ENCODE results near the gene KCNQ4. TPM values are rescaled to one million over a fixed set of nuclear protein-coding genes. Genes with fewer than 3 reads are reported as not detected.

The KCNQ4 gene
- polyA plus RNA-seq, 2 of the 4 experiments (the other 2 are of a cell fraction), result 0.08 to 0.17 TPM

GRCh38 chr1:40794048-40794447 lies 10.5 kb downstream of the KCNQ4 start:
- Histone ChIP-seq H3K4me1 (0 out of 3 replicates have a peak, but pooled peaks cover 3% of the 10 kb centered on the region), H3K4me3 (no peak overlapping the region), H3K9me3 (no peaks in the 10 kb centered on the region), H3K27ac (no peak overlapping the region), H3K4me2 (no peak overlapping the region)
- FAIRE-seq, result no peak
- TF ChIP-seq ZC3H11A (IDR thresholded peaks at IDR 0.05) (no peak), EP300 (IDR thresholded peaks at IDR 0.05) (no peak)
- no peak for DNase-seq (ENCODE audit: low read depth in 1 of 2, low spot score in 1 of 2)
- WGBS (ENCODE audit: missing lambda C conversion rate), result 94% methylated on average over 3 of the region's 4 CpGs
- ATAC-seq, result no peak
- POLR2A ChIA-PET, result no interaction called here
- CTCF ChIA-PET, result interaction anchor here (3.4 kb wide), 1 partner anchor 20 kb away, joined by 11 read pairs; no protein-coding TSS in a partner anchor

- no peaks in the 10 kb centered on the region for H3K9me3 ChIP-seq
- 82% methylated on average over 10 of the region's 10 CpGs for WGBS (ENCODE audit: missing lambda C conversion rate)
- no peak for TF ChIP-seq PHF8 (IDR thresholded peaks at IDR 0.05; ENCODE audit: borderline replicate concordance, low read depth)
- no peak for TF ChIP-seq REST (IDR thresholded peaks at IDR 0.05)
- TF ChIP-seq CHD2 (IDR thresholded peaks at IDR 0.05; ENCODE audit: low read length, partially characterized antibody), result no peak
- no peak for TF ChIP-seq USF2 (IDR thresholded peaks at IDR 0.05)
- TF ChIP-seq ATOH8 (CRISPR knock-in tag; IDR thresholded peaks at IDR 0.05; ENCODE audit: low read depth), result no peak
- TF ChIP-seq MAFK (IDR thresholded peaks at IDR 0.05; ENCODE audit: partially characterized antibody), result no peak
- TF ChIP-seq KDM5A (IDR thresholded peaks at IDR 0.05), result no peak
- no peak for TF ChIP-seq RNF2 (IDR thresholded peaks at IDR 0.05; ENCODE audit: borderline replicate concordance, low read depth)
- no peak for TF ChIP-seq HOXA7 (CRISPR knock-in tag; IDR thresholded peaks at IDR 0.05)
- 0 out of 3 replicates have a peak, but pooled peaks cover 3% of the 10 kb centered on the region for H3K4me1 ChIP-seq
- ChIA-PET CTCF (interaction anchor here (3.4 kb wide), 1 partner anchor 21 kb away, joined by 11 read pairs; no protein-coding TSS in a partner anchor), POLR2A (no interaction called here)
- H3K27ac ChIP-seq, result no peak overlapping the region
- ATAC-seq (no peak), DNase-seq (ENCODE audit: low read depth in 1 of 2, low spot score in 1 of 2) (no peak), FAIRE-seq (no peak)
- no peak overlapping the region for H3K4me3 ChIP-seq
- H3K4me2 ChIP-seq, result no peak overlapping the region
Observed at GRCh38 chr1:40794974-40795715, 11.6 kb downstream of the KCNQ4 start.

GRCh38 chr1:40795811-40796586 lies 12.4 kb downstream of the KCNQ4 start:
- no peaks in the 10 kb centered on the region for H3K9me3 ChIP-seq
- no peak for ATAC-seq
- H3K4me1 ChIP-seq, result 0 out of 3 replicates have a peak, but pooled peaks cover 3% of the 10 kb centered on the region
- H3K4me3 ChIP-seq, result no peak overlapping the region
- POLR2A ChIA-PET, result no interaction called here
- H3K27ac ChIP-seq, result no peak overlapping the region
- CTCF ChIA-PET, result interaction anchor here (1.4 to 3.4 kb wide), 2 partner anchors 13 to 22 kb away, joined by 3 to 11 read pairs; no protein-coding TSS in a partner anchor
- 64% methylated on average over 11 of the region's 13 CpGs for WGBS (ENCODE audit: missing lambda C conversion rate)
- DNase-seq (ENCODE audit: low read depth in 1 of 2, low spot score in 1 of 2), result no peak
- no peak overlapping the region for H3K4me2 ChIP-seq
- no peak for FAIRE-seq
- TF ChIP-seq RARB (CRISPR knock-in tag; IDR thresholded peaks at IDR 0.05) (no peak), HES2 (IDR thresholded peaks at IDR 0.05) (no peak), NPAS2 (CRISPR knock-in tag; IDR thresholded peaks at IDR 0.05; ENCODE audit: borderline replicate concordance) (no peak), HOXA7 (CRISPR knock-in tag; IDR thresholded peaks at IDR 0.05) (no peak), SMC3 (IDR thresholded peaks at IDR 0.05) (no peak), PBX3 (IDR thresholded peaks at IDR 0.05) (no peak), POLR2A (IDR thresholded peaks at IDR 0.05; ENCODE audit: low read length) (no peak), BHLHE40 (IDR thresholded peaks at IDR 0.05; ENCODE audit: low read depth, low read length) (no peak), CEBPB (IDR thresholded peaks at IDR 0.05) (no peak), HOXB5 (CRISPR knock-in tag; IDR thresholded peaks at IDR 0.05) (no peak), CBX8 (IDR thresholded peaks at IDR 0.05) (no peak), ELK1 (IDR thresholded peaks at IDR 0.05; ENCODE audit: low read depth, low read length) (no peak), KDM5A (IDR thresholded peaks at IDR 0.05) (no peak), E2F6 (IDR thresholded peaks at IDR 0.05; ENCODE audit: borderline replicate concordance, low read depth) (no peak)
